ENCODE measurements around the gene FEN1. TPM values are rescaled to one million over a fixed set of nuclear protein-coding genes. Genes with fewer than 3 reads are reported as not detected.

The FEN1 gene
- total and polyA plus RNA-seq, 2 of the 13 experiments (the other 11 are each of a cell fraction or from before 2014, with no cell fraction given) = 12.4 to 102 TPM

DNA sequence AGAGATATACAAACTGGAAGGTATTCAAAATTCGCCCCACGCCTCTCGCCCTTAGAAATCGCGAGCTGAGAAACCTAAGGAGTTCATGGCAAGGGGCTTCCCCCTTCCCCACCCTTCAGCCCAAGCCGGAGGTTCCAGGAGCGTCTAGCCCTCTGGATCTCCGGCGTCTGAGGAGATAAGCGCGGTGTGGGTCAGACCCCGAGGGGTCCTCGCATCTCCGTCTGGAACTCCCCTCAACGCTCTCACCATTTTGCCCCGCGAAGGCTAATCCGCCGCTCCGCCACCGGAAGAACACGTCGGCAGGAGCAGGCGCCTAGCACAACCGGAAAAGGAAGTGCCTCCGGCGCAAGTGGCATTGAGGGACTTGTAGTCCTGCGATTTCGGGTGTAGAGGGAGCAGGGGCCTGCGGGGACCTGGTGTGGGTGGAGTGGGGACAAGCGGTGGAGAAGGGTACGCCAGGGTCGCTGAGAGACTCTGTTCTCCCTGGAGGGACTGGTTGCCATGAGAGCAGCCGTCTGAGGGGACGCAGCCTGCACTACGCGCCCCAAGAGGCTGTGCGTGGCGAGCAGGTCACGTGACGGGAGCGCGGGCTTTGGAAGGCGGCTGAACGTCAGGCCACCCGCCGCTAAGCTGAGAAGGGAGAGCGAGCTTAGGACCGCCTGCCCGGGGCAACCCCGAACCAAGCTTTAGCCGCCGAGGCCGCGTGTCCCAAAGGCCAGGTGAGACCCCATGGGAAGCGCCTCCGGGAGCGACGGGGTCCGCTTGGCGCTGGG is at the start of gene FEN1, which contains the start of gene TMEM258 (continued):
- TF ChIP-seq TCF12 (IDR thresholded peaks at IDR 0.05) (no peak), TCF12 (CRISPR knock-in tag; IDR thresholded peaks at IDR 0.05) (0 out of 2 replicates have a peak, but pooled peaks have one; percentile 71), GZF1 (CRISPR knock-in tag; IDR thresholded peaks at IDR 0.05) (no peak; the same call in 1 of the 2 replicates), POLR2AphosphoS2 (IDR thresholded peaks at IDR 0.05; ENCODE audit: low read depth, low read length) (0 out of 2 replicates have a peak, but pooled peaks have one; percentile 31), ZNF780A (CRISPR knock-in tag; IDR thresholded peaks at IDR 0.05) (no peak), ZNF746 (CRISPR knock-in tag; IDR thresholded peaks at IDR 0.05) (0 out of 2 replicates have a peak, but pooled peaks have one; percentile 24), BRCA1 (CRISPR knock-in tag; IDR thresholded peaks at IDR 0.05) (0 out of 2 replicates have a peak, but pooled peaks have one; percentile 12), SOX5 (CRISPR knock-in tag; IDR thresholded peaks at IDR 0.05; ENCODE audit: borderline replicate concordance) (peak; percentile 24; the same call in 1 of the 2 replicates), ATF1 (CRISPR knock-in tag; IDR thresholded peaks at IDR 0.05) (peak; percentile 76), ZNF430 (CRISPR knock-in tag; IDR thresholded peaks at IDR 0.05) (peak; percentile 53; the same call in 1 of the 2 replicates), HCFC1 (IDR thresholded peaks at IDR 0.05; ENCODE audit: low read depth, low read length) (peak; percentile 80), SALL2 (CRISPR knock-in tag; IDR thresholded peaks at IDR 0.05) (peak; percentile 93)
- TF ChIP-seq, protein P1, sequence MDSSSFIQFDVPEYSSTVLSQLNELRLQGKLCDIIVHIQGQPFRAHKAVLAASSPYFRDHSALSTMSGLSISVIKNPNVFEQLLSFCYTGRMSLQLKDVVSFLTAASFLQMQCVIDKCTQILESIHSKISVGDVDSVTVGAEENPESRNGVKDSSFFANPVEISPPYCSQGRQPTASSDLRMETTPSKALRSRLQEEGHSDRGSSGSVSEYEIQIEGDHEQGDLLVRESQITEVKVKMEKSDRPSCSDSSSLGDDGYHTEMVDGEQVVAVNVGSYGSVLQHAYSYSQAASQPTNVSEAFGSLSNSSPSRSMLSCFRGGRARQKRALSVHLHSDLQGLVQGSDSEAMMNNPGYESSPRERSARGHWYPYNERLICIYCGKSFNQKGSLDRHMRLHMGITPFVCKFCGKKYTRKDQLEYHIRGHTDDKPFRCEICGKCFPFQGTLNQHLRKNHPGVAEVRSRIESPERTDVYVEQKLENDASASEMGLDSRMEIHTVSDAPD (CRISPR knock-in tag; IDR thresholded peaks at IDR 0.05) = no peak
- TF ChIP-seq, protein P2, sequence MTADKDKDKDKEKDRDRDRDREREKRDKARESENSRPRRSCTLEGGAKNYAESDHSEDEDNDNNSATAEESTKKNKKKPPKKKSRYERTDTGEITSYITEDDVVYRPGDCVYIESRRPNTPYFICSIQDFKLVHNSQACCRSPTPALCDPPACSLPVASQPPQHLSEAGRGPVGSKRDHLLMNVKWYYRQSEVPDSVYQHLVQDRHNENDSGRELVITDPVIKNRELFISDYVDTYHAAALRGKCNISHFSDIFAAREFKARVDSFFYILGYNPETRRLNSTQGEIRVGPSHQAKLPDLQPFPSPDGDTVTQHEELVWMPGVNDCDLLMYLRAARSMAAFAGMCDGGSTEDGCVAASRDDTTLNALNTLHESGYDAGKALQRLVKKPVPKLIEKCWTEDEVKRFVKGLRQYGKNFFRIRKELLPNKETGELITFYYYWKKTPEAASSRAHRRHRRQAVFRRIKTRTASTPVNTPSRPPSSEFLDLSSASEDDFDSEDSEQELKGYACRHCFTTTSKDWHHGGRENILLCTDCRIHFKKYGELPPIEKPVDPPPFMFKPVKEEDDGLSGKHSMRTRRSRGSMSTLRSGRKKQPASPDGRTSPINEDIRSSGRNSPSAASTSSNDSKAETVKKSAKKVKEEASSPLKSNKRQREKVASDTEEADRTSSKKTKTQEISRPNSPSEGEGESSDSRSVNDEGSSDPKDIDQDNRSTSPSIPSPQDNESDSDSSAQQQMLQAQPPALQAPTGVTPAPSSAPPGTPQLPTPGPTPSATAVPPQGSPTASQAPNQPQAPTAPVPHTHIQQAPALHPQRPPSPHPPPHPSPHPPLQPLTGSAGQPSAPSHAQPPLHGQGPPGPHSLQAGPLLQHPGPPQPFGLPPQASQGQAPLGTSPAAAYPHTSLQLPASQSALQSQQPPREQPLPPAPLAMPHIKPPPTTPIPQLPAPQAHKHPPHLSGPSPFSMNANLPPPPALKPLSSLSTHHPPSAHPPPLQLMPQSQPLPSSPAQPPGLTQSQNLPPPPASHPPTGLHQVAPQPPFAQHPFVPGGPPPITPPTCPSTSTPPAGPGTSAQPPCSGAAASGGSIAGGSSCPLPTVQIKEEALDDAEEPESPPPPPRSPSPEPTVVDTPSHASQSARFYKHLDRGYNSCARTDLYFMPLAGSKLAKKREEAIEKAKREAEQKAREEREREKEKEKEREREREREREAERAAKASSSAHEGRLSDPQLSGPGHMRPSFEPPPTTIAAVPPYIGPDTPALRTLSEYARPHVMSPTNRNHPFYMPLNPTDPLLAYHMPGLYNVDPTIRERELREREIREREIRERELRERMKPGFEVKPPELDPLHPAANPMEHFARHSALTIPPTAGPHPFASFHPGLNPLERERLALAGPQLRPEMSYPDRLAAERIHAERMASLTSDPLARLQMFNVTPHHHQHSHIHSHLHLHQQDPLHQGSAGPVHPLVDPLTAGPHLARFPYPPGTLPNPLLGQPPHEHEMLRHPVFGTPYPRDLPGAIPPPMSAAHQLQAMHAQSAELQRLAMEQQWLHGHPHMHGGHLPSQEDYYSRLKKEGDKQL (CRISPR knock-in tag; IDR thresholded peaks at IDR 0.05; ENCODE audit: low read depth) = peak; percentile 13; the same call in 1 of the 2 replicates
- TF ChIP-seq, protein P3, sequence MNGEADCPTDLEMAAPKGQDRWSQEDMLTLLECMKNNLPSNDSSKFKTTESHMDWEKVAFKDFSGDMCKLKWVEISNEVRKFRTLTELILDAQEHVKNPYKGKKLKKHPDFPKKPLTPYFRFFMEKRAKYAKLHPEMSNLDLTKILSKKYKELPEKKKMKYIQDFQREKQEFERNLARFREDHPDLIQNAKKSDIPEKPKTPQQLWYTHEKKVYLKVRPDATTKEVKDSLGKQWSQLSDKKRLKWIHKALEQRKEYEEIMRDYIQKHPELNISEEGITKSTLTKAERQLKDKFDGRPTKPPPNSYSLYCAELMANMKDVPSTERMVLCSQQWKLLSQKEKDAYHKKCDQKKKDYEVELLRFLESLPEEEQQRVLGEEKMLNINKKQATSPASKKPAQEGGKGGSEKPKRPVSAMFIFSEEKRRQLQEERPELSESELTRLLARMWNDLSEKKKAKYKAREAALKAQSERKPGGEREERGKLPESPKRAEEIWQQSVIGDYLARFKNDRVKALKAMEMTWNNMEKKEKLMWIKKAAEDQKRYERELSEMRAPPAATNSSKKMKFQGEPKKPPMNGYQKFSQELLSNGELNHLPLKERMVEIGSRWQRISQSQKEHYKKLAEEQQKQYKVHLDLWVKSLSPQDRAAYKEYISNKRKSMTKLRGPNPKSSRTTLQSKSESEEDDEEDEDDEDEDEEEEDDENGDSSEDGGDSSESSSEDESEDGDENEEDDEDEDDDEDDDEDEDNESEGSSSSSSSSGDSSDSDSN (CRISPR knock-in tag; IDR thresholded peaks at IDR 0.05) = 0 out of 2 replicates have a peak, but pooled peaks have one; percentile 49
- TF ChIP-seq, protein P4, sequence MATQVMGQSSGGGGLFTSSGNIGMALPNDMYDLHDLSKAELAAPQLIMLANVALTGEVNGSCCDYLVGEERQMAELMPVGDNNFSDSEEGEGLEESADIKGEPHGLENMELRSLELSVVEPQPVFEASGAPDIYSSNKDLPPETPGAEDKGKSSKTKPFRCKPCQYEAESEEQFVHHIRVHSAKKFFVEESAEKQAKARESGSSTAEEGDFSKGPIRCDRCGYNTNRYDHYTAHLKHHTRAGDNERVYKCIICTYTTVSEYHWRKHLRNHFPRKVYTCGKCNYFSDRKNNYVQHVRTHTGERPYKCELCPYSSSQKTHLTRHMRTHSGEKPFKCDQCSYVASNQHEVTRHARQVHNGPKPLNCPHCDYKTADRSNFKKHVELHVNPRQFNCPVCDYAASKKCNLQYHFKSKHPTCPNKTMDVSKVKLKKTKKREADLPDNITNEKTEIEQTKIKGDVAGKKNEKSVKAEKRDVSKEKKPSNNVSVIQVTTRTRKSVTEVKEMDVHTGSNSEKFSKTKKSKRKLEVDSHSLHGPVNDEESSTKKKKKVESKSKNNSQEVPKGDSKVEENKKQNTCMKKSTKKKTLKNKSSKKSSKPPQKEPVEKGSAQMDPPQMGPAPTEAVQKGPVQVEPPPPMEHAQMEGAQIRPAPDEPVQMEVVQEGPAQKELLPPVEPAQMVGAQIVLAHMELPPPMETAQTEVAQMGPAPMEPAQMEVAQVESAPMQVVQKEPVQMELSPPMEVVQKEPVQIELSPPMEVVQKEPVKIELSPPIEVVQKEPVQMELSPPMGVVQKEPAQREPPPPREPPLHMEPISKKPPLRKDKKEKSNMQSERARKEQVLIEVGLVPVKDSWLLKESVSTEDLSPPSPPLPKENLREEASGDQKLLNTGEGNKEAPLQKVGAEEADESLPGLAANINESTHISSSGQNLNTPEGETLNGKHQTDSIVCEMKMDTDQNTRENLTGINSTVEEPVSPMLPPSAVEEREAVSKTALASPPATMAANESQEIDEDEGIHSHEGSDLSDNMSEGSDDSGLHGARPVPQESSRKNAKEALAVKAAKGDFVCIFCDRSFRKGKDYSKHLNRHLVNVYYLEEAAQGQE (IDR thresholded peaks at IDR 0.05; ENCODE audit: borderline replicate concordance in 1 of 2, low read depth in 1 of 2, low read length in 2 of 2) = peak in 1 of 2 experiments; percentile 19; a peak in 1 of 4 replicates
